H7 (cell line): ENCODE measurements around the gene ST6GAL1. TPM values are rescaled to one million over a fixed set of nuclear protein-coding genes. Genes with fewer than 3 reads are reported as not detected.
"Not testable (repeated sequence)": the region's sequence is repeated elsewhere in the genome, so short reads cannot be mapped to it uniquely, and the experiment has no call there.

Source experiments
- DNase-seq: peaks from one replicate; pipeline ENCODE4 v3.0.0; 2012
- H3K27me3 ChIP-seq: 2 replicates; pipeline ENCODE4 v1.6.0; 2011; ENCODE audit warnings: mild to moderate bottlenecking, low read length; ENCODE audit not compliant: control insufficient read depth, insufficient read depth
- H3K36me3 ChIP-seq: replicated peaks from 2 replicates; pipeline ENCODE4 v1.5.1; 2011; ENCODE audit warnings: low read length; ENCODE audit not compliant: control insufficient read depth, insufficient read depth
- H3K4me3 ChIP-seq: 2 replicates; pipeline ENCODE4 v1.5.1; 2011; ENCODE audit warnings: low read depth, mild to moderate bottlenecking, control low read depth, low read length, moderate library complexity; ENCODE audit not compliant: insufficient read depth
- total RNA-seq: library from RNA; depleted of rRNA; stranded (reverse); fragments of >200 nt; shearing (Covaris generic); gene quantifications from 2 replicates; pipeline ENCODE4 v1.2.3, GENCODE V29; 2014

Gene ST6GAL1
- total RNA-seq, 1 experiment from 2014 or later, result 53.5 TPM

GRCh38 chr3:187016639-187017345, 86.5 kb downstream of the ST6GAL1 start:
- Histone ChIP-seq H3K27me3 (no peaks in the 10 kb centered on the region), H3K4me3 (no peak overlapping the region), H3K36me3 (peaks cover 1% of the 10 kb centered on the region)
- DNase-seq, result no peak

- H3K27me3 ChIP-seq, result no peaks in the 10 kb centered on the region
- peaks cover 1% of the 10 kb centered on the region for H3K36me3 ChIP-seq
- DNase-seq, result no peak
- no peak overlapping the region for H3K4me3 ChIP-seq
Observed at GRCh38 chr3:187017511-187018230, 87.3 kb downstream of the ST6GAL1 start.

GRCh38 chr3:187019542-187020072, 89.3 kb downstream of the ST6GAL1 start:
- no peak overlapping the region for H3K4me3 ChIP-seq

GRCh38 chr3:187020376-187020775, 90.0 kb downstream of the ST6GAL1 start:
- Histone ChIP-seq H3K4me3 (no peak overlapping the region), H3K27me3 (no peaks in the 10 kb centered on the region), H3K36me3 (peaks cover 1% of the 10 kb centered on the region)
- DNase-seq, result no peak

More at GRCh38 chr3:187019542-187020072, 89.3 kb downstream of the ST6GAL1 start:
- Histone ChIP-seq H3K27me3 (no peaks in the 10 kb centered on the region), H3K36me3 (peaks cover 1% of the 10 kb centered on the region)
- DNase-seq, result peak; percentile 43

- DNase-seq, result no peak
- peaks cover 1% of the 10 kb centered on the region for H3K36me3 ChIP-seq
- no peaks in the 10 kb centered on the region for H3K27me3 ChIP-seq
- no peak overlapping the region for H3K4me3 ChIP-seq
Observed at GRCh38 chr3:187021748-187022402, 91.5 kb downstream of the ST6GAL1 start.

GRCh38 chr3:187022403-187023029, 92.2 kb downstream of the ST6GAL1 start:
- no peaks in the 10 kb centered on the region for H3K27me3 ChIP-seq
- DNase-seq, result no peak

GRCh38 chr3:187023340-187023739, 93.0 kb downstream of the ST6GAL1 start:
- H3K4me3 ChIP-seq, H3K27me3 ChIP-seq, H3K36me3 ChIP-seq, DNase-seq: not testable (repeated sequence)

More at GRCh38 chr3:187022403-187023029, 92.2 kb downstream of the ST6GAL1 start:
- Histone ChIP-seq H3K4me3 (no peak overlapping the region), H3K36me3 (no peaks in the 10 kb centered on the region; the same call in 1 of the 2 replicates)

GRCh38 chr3:187024536-187025226, 94.4 kb downstream of the ST6GAL1 start:
- Histone ChIP-seq H3K27me3 (no peaks in the 10 kb centered on the region), H3K36me3 (no peaks in the 10 kb centered on the region; the same call in 1 of the 2 replicates), H3K4me3 (no peak overlapping the region)
- no peak for DNase-seq

GRCh38 chr3:187025254-187025655, 94.9 kb downstream of the ST6GAL1 start:
- no peaks in the 10 kb centered on the region for H3K27me3 ChIP-seq
- DNase-seq, result no peak
- H3K4me3 ChIP-seq, result no peak overlapping the region
- no peaks in the 10 kb centered on the region; the same call in 1 of the 2 replicates for H3K36me3 ChIP-seq

- Histone ChIP-seq H3K27me3 (no peaks in the 10 kb centered on the region), H3K4me3 (no peak overlapping the region), H3K36me3 (no peaks in the 10 kb centered on the region)
- no peak for DNase-seq
Observed at GRCh38 chr3:187025656-187026316, 95.5 kb downstream of the ST6GAL1 start.

GRCh38 chr3:187026317-187026670, 96.0 kb downstream of the ST6GAL1 start:
- no peak for DNase-seq
- H3K27me3 ChIP-seq, result no peaks in the 10 kb centered on the region
- no peaks in the 10 kb centered on the region for H3K36me3 ChIP-seq
- H3K4me3 ChIP-seq, result no peak overlapping the region

- Histone ChIP-seq H3K4me3 (no peak overlapping the region), H3K36me3 (no peaks in the 10 kb centered on the region), H3K27me3 (no peaks in the 10 kb centered on the region)
- no peak for DNase-seq
Observed at GRCh38 chr3:187027531-187028278, 97.4 kb downstream of the ST6GAL1 start.

GRCh38 chr3:187031934-187032333, 101.6 kb downstream of the ST6GAL1 start:
- Histone ChIP-seq H3K27me3 (no peaks in the 10 kb centered on the region), H3K4me3 (no peak overlapping the region), H3K36me3 (no peaks in the 10 kb centered on the region)
- DNase-seq, result no peak
